HepG2 (cell line): ENCODE measurements around the gene RAB17. TPM values are rescaled to one million over a fixed set of nuclear protein-coding genes. Genes with fewer than 3 reads are reported as not detected.

Experiments
- AGO2 ChIP-seq: fragments of 200-400 bp; formaldehyde crosslinking; optimal IDR thresholded peaks from 2 replicates; pipeline ENCODE3; 2017; ENCODE audit warnings: mild to moderate bottlenecking, low read depth, low read length, moderate library complexity
- BORCS8-MEF2B ChIP-seq: sonication (generic); formaldehyde crosslinking; IDR thresholded peaks from 2 replicates; pipeline ENCODE4 v1.8.0; 2022; ENCODE audit warnings: mild to moderate bottlenecking, missing genetic modification reagents
- GABPB1 ChIP-seq: IDR thresholded peaks from 2 replicates; pipeline ENCODE4 v1.6.1; 2016; ENCODE audit warnings: mild to moderate bottlenecking, missing genetic modification reagents, moderate library complexity, missing compliant biosample characterization
- HDAC2 ChIP-seq: sonication (generic); formaldehyde crosslinking; IDR thresholded peaks from 2 replicates; pipeline ENCODE4 v1.4.0; 2020; ENCODE audit warnings: missing genetic modification reagents
- KLF11 ChIP-seq: IDR thresholded peaks from 2 replicates; pipeline ENCODE4 v1.6.1; 2016; ENCODE audit warnings: missing compliant biosample characterization
- KLF15 ChIP-seq: sonication (generic); formaldehyde crosslinking; IDR thresholded peaks from 2 replicates; pipeline ENCODE4 v1.8.1; 2023; ENCODE audit warnings: borderline replicate concordance, mild to moderate bottlenecking, inconsistent platforms, missing genetic modification reagents, mixed read lengths
- MAX ChIP-seq: IDR thresholded peaks from 2 replicates; pipeline ENCODE4 v1.6.1; 2012; ENCODE audit warnings: inconsistent platforms
- MAZ ChIP-seq, 2 experiments: sonication (generic) in 1 of 2; formaldehyde crosslinking in 1 of 2; IDR thresholded peaks; 2 replicates each; pipeline versions ENCODE4 v1.5.0 to v1.6.1; 2012 to 2020; ENCODE audit warnings: low read depth in 2 of 2, mild to moderate bottlenecking in 2 of 2, borderline replicate concordance in 1 of 2, improper control_type of control experiment in 1 of 2, low read length in 1 of 2, missing genetic modification reagents in 1 of 2, moderate library complexity in 1 of 2
- MED1 ChIP-seq: sonication (generic); formaldehyde crosslinking; IDR thresholded peaks from 2 replicates; pipeline ENCODE4 v1.4.0; 2020; ENCODE audit warnings: missing genetic modification reagents
- RBM22 ChIP-seq: fragments of 200-400 bp; formaldehyde crosslinking; optimal IDR thresholded peaks from 2 replicates; pipeline ENCODE3; 2017; ENCODE audit warnings: mild to moderate bottlenecking, low read length, moderate library complexity
- SIX1 ChIP-seq: sonication (generic); formaldehyde crosslinking; IDR thresholded peaks from 2 replicates; pipeline ENCODE4 v1.4.0; 2020; ENCODE audit warnings: missing genetic modification reagents, borderline replicate concordance
- SP140L ChIP-seq: sonication (generic); formaldehyde crosslinking; IDR thresholded peaks from 2 replicates; pipeline ENCODE4 v1.4.0; 2020; ENCODE audit warnings: missing genetic modification reagents, borderline replicate concordance
- STAG1 ChIP-seq: sonication (generic); formaldehyde crosslinking; IDR thresholded peaks from 2 replicates; pipeline ENCODE4 v1.4.0; 2020; ENCODE audit warnings: missing genetic modification reagents
- TFDP1 ChIP-seq: IDR thresholded peaks from 2 replicates; pipeline ENCODE4 v1.6.1; 2016; ENCODE audit warnings: missing compliant biosample characterization, missing genetic modification reagents, borderline replicate concordance
- ZNF317 ChIP-seq: sonication (generic); formaldehyde crosslinking; IDR thresholded peaks from 2 replicates; pipeline ENCODE4 v1.5.0; 2020; ENCODE audit warnings: mild to moderate bottlenecking, missing genetic modification reagents
- ZNF660 ChIP-seq: sonication (generic); formaldehyde crosslinking; IDR thresholded peaks from 2 replicates; pipeline ENCODE4 v1.5.1; 2020; ENCODE audit warnings: mild to moderate bottlenecking, low read depth, missing genetic modification reagents, borderline replicate concordance
- ZNF891 ChIP-seq: sonication (generic); formaldehyde crosslinking; IDR thresholded peaks from 2 replicates; pipeline ENCODE4 v1.5.0; 2020; ENCODE audit warnings: mild to moderate bottlenecking, missing genetic modification reagents
- ZSCAN5A ChIP-seq: sonication (generic); formaldehyde crosslinking; IDR thresholded peaks from 2 replicates; pipeline ENCODE4 v1.8.0; 2022; ENCODE audit warnings: mild to moderate bottlenecking, missing genetic modification reagents, borderline replicate concordance
- polyA plus RNA-seq, 8 experiments: library from polyadenylated mRNA; depleted of rRNA in 3 of 8; stranded (reverse) in 7 of 8; unstranded in 1 of 8; fragments of >200 nt; fragmentation: Illumina TruSeq in 4 of 8; extraction: Trizol in 4 of 8; gene quantifications; 2 replicates each; pipeline versions ENCODE4 v1.2.1 to v1.2.3, GENCODE V29; 2011 to 2016; ENCODE audit warnings: low read depth in 4 of 8, missing spikeins in 1 of 8, mixed read lengths in 1 of 8; ENCODE audit not compliant: insufficient read depth in 1 of 8
- total RNA-seq, 5 experiments: library from RNA; depleted of rRNA; stranded (reverse); fragments of >200 nt; fragmentation: Illumina TruSeq; extraction: Trizol; gene quantifications; 2 replicates each; pipeline ENCODE4 v1.2.3, GENCODE V29; 2016; ENCODE audit warnings: low read depth in 1 of 5

RAB17 gene
- total and polyA plus RNA-seq, 2 of the 13 experiments (the other 11 are each of a cell fraction or from before 2014, with no cell fraction given) = 68.0 to 124 TPM

- TF ChIP-seq TFDP1 (CRISPR knock-in tag) = no peak
- 0 out of 2 replicates have a peak, but pooled peaks have one; percentile 28 for TF ChIP-seq MED1 (CRISPR knock-in tag)
- TF ChIP-seq BORCS8-MEF2B = 0 out of 2 replicates have a peak, but pooled peaks have one; percentile 24
- no peak for TF ChIP-seq KLF15 (CRISPR knock-in tag)
- no peak for TF ChIP-seq ZSCAN5A
- TF ChIP-seq GABPB1 (CRISPR knock-in tag) = no peak
- TF ChIP-seq SP140L (CRISPR knock-in tag) = no peak
- no peak for TF ChIP-seq AGO2
- TF ChIP-seq RBM22 = no peak
- TF ChIP-seq ZNF891 (CRISPR knock-in tag) = peak; percentile 39; the same call in 1 of the 2 replicates
- TF ChIP-seq MAZ (IDR thresholded peaks at IDR 0.05; ENCODE audit: borderline replicate concordance, low read depth, low read length) = no peak
- TF ChIP-seq MAZ (CRISPR knock-in tag; IDR thresholded peaks at IDR 0.05; ENCODE audit: low read depth) = 0 out of 2 replicates have a peak, but pooled peaks have one; percentile 24
- no peak for TF ChIP-seq ZNF317 (CRISPR knock-in tag)
- TF ChIP-seq STAG1 (CRISPR knock-in tag) = no peak
- TF ChIP-seq SIX1 (CRISPR knock-in tag) = no peak
- no peak for TF ChIP-seq KLF11 (CRISPR knock-in tag)
- no peak for TF ChIP-seq ZNF660 (CRISPR knock-in tag)
- 0 out of 2 replicates have a peak, but pooled peaks have one; percentile 41 for TF ChIP-seq MAX
- 0 out of 2 replicates have a peak, but pooled peaks have one; percentile 24 for TF ChIP-seq HDAC2
Observed at GRCh38 chr2:237598468-237599208, 8.1 kb upstream of the RAB17 start (continued).
